Activated T-cell treated with anti-CD3 and anti-CD28 coated beads for 48 hours (primary cell): Measurements from ENCODE around the gene KIAA1958.

Source experiments
- DNase-seq: peaks from one replicate; pipeline ENCODE4 v3.0.0-alpha.2; 2020; ENCODE audit warnings: low read depth

The KIAA1958 gene

DNA sequence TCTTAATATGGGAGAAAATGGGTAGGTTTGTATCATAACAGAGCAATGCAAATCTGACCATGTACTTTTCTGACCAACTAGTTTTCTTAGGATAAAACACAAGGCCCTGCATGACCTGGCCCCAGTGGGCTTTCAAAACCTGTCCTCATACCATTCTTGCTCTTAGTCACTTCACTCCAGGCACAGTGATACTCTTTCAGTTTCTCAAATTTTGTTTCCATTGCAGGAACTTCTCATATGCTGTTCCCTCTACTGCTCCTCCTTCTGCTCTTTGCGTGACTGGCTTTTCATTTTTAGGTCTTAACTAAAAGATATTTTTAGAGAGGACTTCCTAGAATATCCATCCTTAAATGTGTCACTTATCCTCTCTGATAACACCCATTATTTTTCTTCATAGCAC, 118.9 kb downstream of the KIAA1958 start:
- no peak for DNase-seq

DNA sequence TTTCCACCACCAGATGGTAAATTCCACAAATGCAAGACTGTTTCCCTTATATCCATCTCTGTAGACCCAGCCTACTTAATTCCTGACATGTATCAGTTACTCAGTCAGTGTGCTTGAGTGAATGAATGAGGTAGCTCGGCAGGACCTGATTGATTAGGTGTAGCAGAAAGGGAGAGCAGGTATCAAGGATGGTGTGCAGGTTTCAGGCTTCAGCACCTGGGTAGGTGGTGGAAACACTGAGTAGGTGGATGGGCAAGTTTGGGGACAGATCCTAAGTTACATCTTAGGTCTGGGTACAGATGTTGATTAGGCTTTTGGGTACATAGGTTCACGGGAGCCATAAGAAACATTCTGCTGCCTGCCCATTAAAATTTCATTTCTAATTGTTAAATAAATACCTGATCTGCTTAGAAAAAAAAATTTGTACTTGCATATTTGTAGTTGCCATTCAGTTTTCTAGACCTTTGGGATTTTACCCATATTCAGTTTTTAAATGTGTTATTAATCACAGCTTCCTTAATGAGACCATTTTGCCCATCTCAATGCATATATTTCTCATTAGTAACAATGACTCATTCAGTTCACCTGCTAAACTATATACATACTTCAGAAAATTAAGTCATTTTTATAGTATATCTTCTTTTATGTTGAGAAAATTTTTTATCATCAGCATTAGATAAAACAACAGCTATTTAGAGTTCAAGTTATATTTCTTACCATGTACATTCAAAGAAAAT, 119.5 kb downstream of the KIAA1958 start:
- no peak for DNase-seq

- DNase-seq = no peak
Observed at GRCh38 chr9:112608851-112609250, 122.2 kb downstream of the KIAA1958 start.

DNA sequence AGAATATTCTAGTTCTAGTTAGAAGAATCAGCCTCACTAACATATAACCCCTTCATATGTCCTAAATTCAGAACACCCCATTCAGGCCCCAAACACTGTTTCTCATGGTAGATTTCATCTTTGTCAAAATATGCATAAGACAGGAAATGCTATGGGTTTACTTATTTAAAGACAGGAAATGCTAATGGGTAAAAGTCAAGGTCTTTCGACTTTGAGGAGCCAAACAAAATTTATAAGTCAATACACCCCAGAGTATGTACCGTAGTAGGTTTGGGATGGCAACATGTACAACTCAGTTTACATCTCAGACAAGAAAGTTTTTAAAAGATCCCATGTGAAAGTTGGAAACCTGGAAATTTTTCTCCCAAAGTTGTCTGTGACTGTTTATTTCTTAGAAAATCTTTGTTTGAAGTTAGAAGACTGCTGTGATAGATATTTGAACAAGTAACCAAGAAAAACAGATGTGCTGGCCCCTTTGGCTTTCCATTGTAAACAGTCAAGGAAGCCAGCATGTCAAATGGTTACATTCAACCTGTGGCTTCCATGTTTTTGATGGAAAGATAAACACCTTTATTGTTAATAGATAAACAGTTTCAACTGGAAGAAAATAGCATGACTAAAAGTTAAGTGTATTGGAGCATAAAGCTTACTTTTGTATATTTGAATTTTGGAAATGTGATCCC, 129.1 kb downstream of the KIAA1958 start:
- DNase-seq = no peak

GRCh38 chr9:112617371-112617770, 130.7 kb downstream of the KIAA1958 start:
- DNase-seq = no peak

DNA sequence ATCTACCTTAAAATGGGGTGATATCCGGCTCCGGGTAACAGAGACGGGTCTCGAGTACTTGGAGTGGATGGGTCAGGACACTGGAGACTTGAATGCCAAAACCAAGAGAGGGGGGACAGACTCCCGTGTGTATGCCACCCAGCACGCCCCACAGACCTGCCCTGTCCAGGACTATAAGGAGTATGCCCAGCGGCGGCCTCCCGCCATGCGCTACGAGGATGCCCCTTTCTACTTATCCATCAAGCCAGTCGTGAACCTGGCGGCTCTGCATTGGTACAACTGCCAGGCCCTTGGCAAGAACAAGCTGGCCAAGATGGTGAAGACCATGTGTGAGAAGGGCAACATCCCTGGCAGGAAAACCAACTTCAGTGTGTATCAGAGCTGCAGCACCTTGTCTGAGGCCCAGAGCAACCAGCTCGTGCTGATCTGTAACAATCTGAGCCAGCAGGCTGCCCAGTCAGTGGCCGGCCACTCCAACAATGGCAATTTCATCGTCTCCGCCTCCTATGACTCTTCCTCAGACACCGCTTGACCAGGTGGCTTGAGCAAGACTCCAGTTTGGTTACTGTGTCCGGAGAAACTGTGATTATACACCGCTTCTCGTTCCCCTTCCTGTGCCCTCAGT, 131.9 kb downstream of the KIAA1958 start:
- no peak for DNase-seq

GRCh38 chr9:112620388-112620787, 133.8 kb downstream of the KIAA1958 start:
- no peak for DNase-seq

- DNase-seq = no peak
Observed at GRCh38 chr9:112621018-112621655, 134.5 kb downstream of the KIAA1958 start.

DNA sequence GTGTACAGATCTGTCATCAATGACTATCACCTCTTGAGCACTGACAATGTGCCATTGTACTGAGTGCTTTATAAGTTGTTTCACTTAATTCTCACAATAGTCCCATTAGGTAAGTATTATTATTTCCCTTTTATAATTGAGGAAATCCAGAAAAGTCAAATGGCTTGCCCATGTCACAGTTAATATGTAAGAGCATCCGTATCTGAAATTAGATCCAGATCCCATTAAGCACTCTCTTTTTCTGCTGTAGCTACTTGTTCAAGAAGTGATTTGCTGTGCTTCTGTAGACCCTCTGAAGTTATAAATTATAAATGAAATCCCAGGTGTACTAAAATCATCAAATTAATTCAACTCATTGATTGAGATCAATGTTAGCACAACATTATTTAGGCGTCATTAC, 136.6 kb downstream of the KIAA1958 start:
- no peak for DNase-seq

- DNase-seq = no peak
Observed at GRCh38 chr9:112624711-112625707, 138.4 kb downstream of the KIAA1958 start.

GRCh38 chr9:112629671-112630485, 143.3 kb downstream of the KIAA1958 start:
- DNase-seq = no peak

DNA sequence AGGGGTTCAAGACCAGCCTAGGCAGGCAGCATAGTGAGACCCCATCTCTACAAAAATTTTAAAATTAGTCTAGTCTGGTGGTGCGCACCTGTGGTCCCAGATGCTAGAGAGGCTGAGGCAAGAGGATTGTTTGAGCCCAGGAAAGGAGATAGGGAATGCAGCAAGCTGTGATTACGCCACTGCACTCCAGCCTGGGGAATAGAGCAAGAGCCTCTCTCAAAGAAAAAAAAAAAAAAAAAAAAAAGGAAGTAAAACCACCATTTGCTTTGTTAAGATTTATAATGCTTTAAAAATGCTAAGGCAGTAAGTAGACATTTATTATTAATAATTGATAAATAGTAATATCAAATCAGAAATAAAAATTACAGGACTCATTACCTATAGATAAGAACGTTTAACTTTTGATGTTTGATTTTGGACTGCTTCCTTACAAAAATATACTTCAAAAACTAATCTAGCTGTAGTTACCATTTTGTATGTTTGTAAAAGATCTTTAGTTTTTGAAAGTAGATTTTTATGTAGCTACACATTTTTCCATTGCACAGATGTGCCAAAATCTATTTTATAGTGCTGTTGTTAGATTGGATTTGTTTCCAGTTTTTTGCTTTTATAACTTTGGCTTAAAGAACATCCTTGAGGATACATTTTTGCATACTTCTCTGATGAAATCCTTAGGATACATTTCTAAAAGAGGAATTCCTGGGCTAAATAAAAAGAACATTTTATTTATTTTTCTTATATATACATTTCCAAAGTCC, 144.9 kb downstream of the KIAA1958 start:
- DNase-seq = no peak

GRCh38 chr9:112640311-112640710, 153.7 kb downstream of the KIAA1958 start:
- no peak for DNase-seq

DNA sequence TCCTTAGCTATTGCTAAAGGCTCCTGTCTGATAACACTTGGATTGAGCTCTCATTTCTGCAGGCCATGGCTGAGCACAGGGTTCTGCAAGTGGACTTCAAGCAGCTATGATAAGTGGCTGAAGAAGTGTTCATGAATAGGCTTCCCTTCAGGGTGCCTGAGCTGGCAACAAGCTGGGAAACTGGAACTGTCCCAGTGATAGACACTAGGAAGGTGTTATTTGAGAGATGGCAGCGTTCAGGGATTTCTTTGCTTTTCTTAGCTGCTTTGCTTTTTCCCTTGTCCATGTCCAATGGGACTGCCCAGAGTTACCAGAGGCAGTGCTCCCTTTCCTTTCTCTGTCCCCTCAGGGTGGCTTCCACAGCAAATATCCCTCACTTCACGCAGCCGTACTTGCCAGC, 155.5 kb downstream of the KIAA1958 start:
- DNase-seq = no peak

GRCh38 chr9:112647596-112647995, 161.0 kb downstream of the KIAA1958 start:
- DNase-seq = no peak

DNA sequence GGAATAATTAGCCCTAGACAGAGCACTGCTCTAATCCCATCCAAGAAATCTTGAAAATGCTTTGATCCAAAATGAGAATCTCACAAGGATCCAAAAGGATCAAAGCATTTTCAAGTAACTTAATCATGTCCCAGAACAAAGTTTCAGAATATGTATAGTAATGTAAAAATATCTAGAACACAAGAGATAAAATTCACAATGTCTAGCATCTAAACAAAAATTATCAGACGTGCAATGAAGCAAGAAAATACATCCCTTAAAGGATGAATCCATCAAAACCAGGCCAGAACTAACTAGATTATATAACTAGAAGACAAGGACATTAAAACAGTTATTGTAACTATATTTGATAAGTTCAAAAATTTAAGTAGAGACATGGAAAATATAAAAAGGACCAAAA, 162.0 kb downstream of the KIAA1958 start:
- no peak for DNase-seq

DNA sequence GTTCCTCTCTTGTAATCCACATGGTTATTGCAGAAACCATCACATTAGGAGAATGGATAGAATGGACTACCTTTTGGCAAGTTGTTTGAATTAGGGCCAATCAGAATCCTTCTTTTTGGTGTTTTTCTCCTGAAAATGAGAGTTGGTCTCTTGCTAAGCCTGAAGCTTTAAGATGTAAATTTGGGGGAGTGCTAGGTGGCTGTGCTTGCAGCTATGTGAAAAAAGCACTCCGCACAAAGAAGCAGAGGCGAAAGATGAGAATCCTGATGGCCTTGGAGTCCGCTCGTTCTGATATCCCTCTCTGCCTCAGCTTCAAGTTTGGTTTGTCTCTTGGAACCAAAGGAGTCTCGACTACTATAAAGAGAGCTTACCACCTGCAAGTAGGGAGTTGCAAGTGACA, 167.7 kb downstream of the KIAA1958 start:
- no peak for DNase-seq

GRCh38 chr9:112655668-112656067, 169.0 kb downstream of the KIAA1958 start:
- DNase-seq = no peak

GRCh38 chr9:112659906-112660305, 173.3 kb downstream of the KIAA1958 start:
- DNase-seq = no peak

DNA sequence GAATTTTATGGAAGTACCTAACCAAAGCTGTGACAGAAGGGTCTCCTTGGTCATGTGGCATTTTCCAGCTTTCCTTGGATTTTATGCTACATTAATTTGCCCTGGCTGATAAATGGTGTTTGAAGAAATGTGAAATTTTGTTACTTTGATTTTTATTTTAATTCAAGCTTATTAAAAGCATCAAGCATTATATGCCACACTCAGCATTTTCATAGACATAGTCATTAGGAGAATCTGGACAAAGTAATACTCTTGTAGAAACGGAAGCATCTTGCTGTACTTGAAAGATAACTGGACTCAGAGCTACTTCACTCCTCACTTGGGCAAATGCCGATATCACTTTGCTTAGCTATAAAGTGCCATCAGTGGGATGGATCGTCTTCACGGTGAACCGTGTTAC, 177.1 kb downstream of the KIAA1958 start:
- DNase-seq = no peak
